HepG2 (cell line): ENCODE data around the gene COX6B1. TPM values are rescaled to one million over a fixed set of nuclear protein-coding genes. Genes with fewer than 3 reads are reported as not detected.

Experiments
- ATM ChIP-seq: fragments of 450-650 bp; IDR thresholded peaks from 2 replicates; pipeline ENCODE4 v1.7.1; 2017; ENCODE audit warnings: mild to moderate bottlenecking, borderline replicate concordance
- BRD4 ChIP-seq: sonication (generic); formaldehyde crosslinking; IDR thresholded peaks from 2 replicates; pipeline ENCODE4 v1.4.0; 2020; ENCODE audit warnings: missing genetic modification reagents
- CCDC6 ChIP-seq: sonication (generic); formaldehyde crosslinking; IDR thresholded peaks from 2 replicates; pipeline ENCODE4 v1.8.1; 2022; ENCODE audit warnings: mild to moderate bottlenecking, missing genetic modification reagents, moderate library complexity
- CEBPB ChIP-seq: IDR thresholded peaks from 2 replicates; pipeline ENCODE4 v1.6.1; 2011; ENCODE audit warnings: low read depth, low read length, improper control_type of control experiment, borderline replicate concordance
- EHMT2 ChIP-seq: fragments of 200-600 bp; sonication (generic); IDR thresholded peaks from 2 replicates; pipeline ENCODE4 v1.7.0; 2017; ENCODE audit warnings: antibody characterized with exemption, low read depth, low read length, borderline replicate concordance
- ELF1 ChIP-seq: sonication (generic); formaldehyde crosslinking; IDR thresholded peaks from 2 replicates; pipeline ENCODE4 v1.4.0; 2020; ENCODE audit warnings: missing genetic modification reagents
- ESRRA ChIP-seq: sonication (generic); formaldehyde crosslinking; IDR thresholded peaks from 2 replicates; pipeline ENCODE4 v1.5.1; 2020; ENCODE audit warnings: mild to moderate bottlenecking, low read depth, missing genetic modification reagents
- KAT8 ChIP-seq: IDR thresholded peaks from 2 replicates; pipeline ENCODE4 v1.6.1; 2016; ENCODE audit warnings: missing genetic modification reagents, missing compliant biosample characterization
- LCORL ChIP-seq, 2 experiments: fragments of 450-650 bp in 1 of 2; sonication (generic) in 1 of 2; formaldehyde crosslinking in 1 of 2; IDR thresholded peaks; 2 replicates each; pipeline versions ENCODE4 v1.5.0 to v1.6.1; 2017 to 2020; ENCODE audit warnings: antibody characterized with exemption in 1 of 2, missing genetic modification reagents in 1 of 2
- MED8 ChIP-seq: sonication (generic); formaldehyde crosslinking; IDR thresholded peaks from 2 replicates; pipeline ENCODE4 v1.8.1; 2023; ENCODE audit warnings: mild to moderate bottlenecking, missing genetic modification reagents; ENCODE audit not compliant: insufficient replicate concordance
- MYNN ChIP-seq: sonication (generic); formaldehyde crosslinking; IDR thresholded peaks from 2 replicates; pipeline ENCODE4 v1.4.0; 2020; ENCODE audit warnings: mild to moderate bottlenecking, low read depth, missing genetic modification reagents
- NFYB ChIP-seq: sonication (generic); formaldehyde crosslinking; IDR thresholded peaks from 2 replicates; pipeline ENCODE4 v1.4.0; 2020; ENCODE audit warnings: missing genetic modification reagents
- PHF21A ChIP-seq: sonication (generic); formaldehyde crosslinking; IDR thresholded peaks from 2 replicates; pipeline ENCODE4 v1.5.0; 2020; ENCODE audit warnings: mild to moderate bottlenecking, missing genetic modification reagents
- PRMT3 ChIP-seq: sonication (generic); formaldehyde crosslinking; IDR thresholded peaks from 2 replicates; pipeline ENCODE4 v1.8.1; 2022; ENCODE audit warnings: low read depth, mild to moderate bottlenecking, moderate library complexity, missing genetic modification reagents, borderline replicate concordance
- RBFOX2 ChIP-seq: fragments of 200-400 bp; formaldehyde crosslinking; IDR thresholded peaks from 2 replicates; pipeline ENCODE4 v1.6.1; 2017; ENCODE audit warnings: low read depth, mild to moderate bottlenecking, low read length
- RFXAP ChIP-seq: sonication (generic); formaldehyde crosslinking; IDR thresholded peaks from 2 replicates; pipeline ENCODE4 v1.4.0; 2020; ENCODE audit warnings: missing genetic modification reagents, borderline replicate concordance
- ZNF276 ChIP-seq: sonication (generic); formaldehyde crosslinking; IDR thresholded peaks from 2 replicates; pipeline ENCODE4 v1.4.0; 2020; ENCODE audit warnings: mild to moderate bottlenecking, low read depth, missing genetic modification reagents
- ZNF343 ChIP-seq: sonication (generic); formaldehyde crosslinking; IDR thresholded peaks from 2 replicates; pipeline ENCODE4 v1.4.0; 2020; ENCODE audit warnings: mild to moderate bottlenecking, missing genetic modification reagents
- ZNF446 ChIP-seq: sonication (generic); formaldehyde crosslinking; IDR thresholded peaks from 2 replicates; pipeline ENCODE4 v1.5.0; 2020; ENCODE audit warnings: mild to moderate bottlenecking, missing genetic modification reagents
- ZNF564 ChIP-seq: sonication (generic); formaldehyde crosslinking; IDR thresholded peaks from 2 replicates; pipeline ENCODE4 v1.8.1; 2023; ENCODE audit warnings: mild to moderate bottlenecking, missing genetic modification reagents
- ZNF609 ChIP-seq: sonication (generic); formaldehyde crosslinking; IDR thresholded peaks from 2 replicates; pipeline ENCODE4 v1.4.0; 2020; ENCODE audit warnings: mild to moderate bottlenecking, missing genetic modification reagents, borderline replicate concordance
- ZNF615 ChIP-seq: sonication (generic); formaldehyde crosslinking; IDR thresholded peaks from 2 replicates; pipeline ENCODE4 v1.5.0; 2020; ENCODE audit warnings: mild to moderate bottlenecking, missing genetic modification reagents, borderline replicate concordance
- ZNF619 ChIP-seq: sonication (generic); formaldehyde crosslinking; IDR thresholded peaks from 2 replicates; pipeline ENCODE4 v1.4.0; 2020; ENCODE audit warnings: mild to moderate bottlenecking, missing genetic modification reagents
- polyA plus RNA-seq, 8 experiments: library from polyadenylated mRNA; depleted of rRNA in 3 of 8; stranded (reverse) in 7 of 8; unstranded in 1 of 8; fragments of >200 nt; fragmentation: Illumina TruSeq in 4 of 8; extraction: Trizol in 4 of 8; gene quantifications; 2 replicates each; pipeline versions ENCODE4 v1.2.1 to v1.2.3, GENCODE V29; 2011 to 2016; ENCODE audit warnings: low read depth in 4 of 8, missing spikeins in 1 of 8, mixed read lengths in 1 of 8; ENCODE audit not compliant: insufficient read depth in 1 of 8
- total RNA-seq, 5 experiments: library from RNA; depleted of rRNA; stranded (reverse); fragments of >200 nt; fragmentation: Illumina TruSeq; extraction: Trizol; gene quantifications; 2 replicates each; pipeline ENCODE4 v1.2.3, GENCODE V29; 2016; ENCODE audit warnings: low read depth in 1 of 5
- TF ChIP-seq, protein P1 (sequence below): IDR thresholded peaks from 2 replicates; pipeline ENCODE4 v1.6.1; 2016

Gene COX6B1
- total and polyA plus RNA-seq, 2 of the 13 experiments (the other 11 are each of a cell fraction or from before 2014, with no cell fraction given) = 481 to 487 TPM

GRCh38 chr19:35628565-35629331 is 19.4 kb upstream of the COX6B1 start, which contains the start of gene RBM42 (continued):
- TF ChIP-seq RFXAP (CRISPR knock-in tag) (peak; percentile 98), PHF21A (CRISPR knock-in tag) (peak; percentile 86; the same call in 1 of the 2 replicates), NFYB (CRISPR knock-in tag) (peak; percentile 98), BRD4 (CRISPR knock-in tag) (peak; percentile 82; the same call in 1 of the 2 replicates), ZNF619 (CRISPR knock-in tag) (no peak), ZNF609 (CRISPR knock-in tag) (no peak), ZNF615 (CRISPR knock-in tag) (no peak), ZNF564 (CRISPR knock-in tag) (no peak), ZNF276 (CRISPR knock-in tag) (no peak; the same call in 1 of the 2 replicates), KAT8 (CRISPR knock-in tag) (peak; percentile 99), LCORL (IDR thresholded peaks at IDR 0.05) (no peak), LCORL (CRISPR knock-in tag; IDR thresholded peaks at IDR 0.05) (peak; percentile 59), ATM (no peak), RBFOX2 (peak; percentile 84), PRMT3 (CRISPR knock-in tag) (no peak), ZNF446 (CRISPR knock-in tag) (no peak), EHMT2 (no peak), MED8 (CRISPR knock-in tag) (no peak), ZNF343 (CRISPR knock-in tag) (no peak), CEBPB (peak; percentile 51; the same call in 1 of the 2 replicates), ELF1 (peak; percentile 88), CCDC6 (CRISPR knock-in tag) (no peak), ESRRA (peak; percentile 64), MYNN (CRISPR knock-in tag) (no peak)
- TF ChIP-seq, protein P1, sequence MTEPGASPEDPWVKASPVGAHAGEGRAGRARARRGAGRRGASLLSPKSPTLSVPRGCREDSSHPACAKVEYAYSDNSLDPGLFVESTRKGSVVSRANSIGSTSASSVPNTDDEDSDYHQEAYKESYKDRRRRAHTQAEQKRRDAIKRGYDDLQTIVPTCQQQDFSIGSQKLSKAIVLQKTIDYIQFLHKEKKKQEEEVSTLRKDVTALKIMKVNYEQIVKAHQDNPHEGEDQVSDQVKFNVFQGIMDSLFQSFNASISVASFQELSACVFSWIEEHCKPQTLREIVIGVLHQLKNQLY (CRISPR knock-in tag) = 0 out of 2 replicates have a peak, but pooled peaks have one; percentile 27
